Right atrium auricular region (tissue), 2 donors: ENCODE results near the gene OSGIN1. TPM values are rescaled to one million over a fixed set of nuclear protein-coding genes. Genes with fewer than 3 reads are reported as not detected.

Source experiments
- DNase-seq: peaks from one replicate; pipeline ENCODE4 v3.0.0-alpha.2; 2019; ENCODE audit warnings: low spot score
- H3K27ac ChIP-seq, 2 donors: fragments of 200-600 bp; sonication (generic); 1 replicate in 1 of 2; 2 replicates in 1 of 2; pipeline ENCODE4 v1.5.1; 2016 to 2019
- H3K27me3 ChIP-seq, 2 donors: fragments of 200-600 bp; sonication (generic); one replicate each; pipeline versions ENCODE4 v1.5.1 to v1.6.0; 2017 to 2019
- H3K36me3 ChIP-seq: fragments of 200-600 bp; sonication (generic); one replicate; pipeline ENCODE4 v1.5.1; 2016
- H3K4me1 ChIP-seq, 2 donors: fragments of 200-600 bp; sonication (generic); one replicate each; pipeline versions ENCODE4 v1.5.1 to v1.6.0; 2017 to 2019
- H3K4me3 ChIP-seq, 2 donors: fragments of 200-600 bp; sonication (generic); 1 replicate in 1 of 2; 2 replicates in 1 of 2; pipeline ENCODE4 v1.5.1; 2017 to 2019; ENCODE audit warnings: mild to moderate bottlenecking in 1 of 2, moderate library complexity in 1 of 2
- H3K9me3 ChIP-seq, 2 donors: fragments of 200-600 bp; sonication (generic); one replicate each; pipeline ENCODE4 v1.5.1; 2019
- CTCF ChIP-seq, 2 donors: fragments of 200-600 bp; sonication (generic); IDR thresholded peaks; one replicate each; pipeline ENCODE4 v1.5.1; 2019; ENCODE audit warnings: antibody characterized with exemption in 2 of 2
- total RNA-seq, 2 donors: library from RNA; depleted of rRNA; stranded (reverse); fragments of >200 nt; gene quantifications; one replicate each; pipeline ENCODE4 v1.1.0, GENCODE V29; 2016

OSGIN1 gene
- total RNA-seq, 2 donors from 2014 or later, result 6.0 to 6.5 TPM

- no peak for DNase-seq
- no peaks in the 10 kb centered on the region for H3K27me3 ChIP-seq
Observed at GRCh38 chr16:84000989-84001642, 48.1 kb downstream of the OSGIN1 start.

GRCh38 chr16:84001726-84002125, 48.7 kb downstream of the OSGIN1 start:
- H3K36me3 ChIP-seq, result no peaks in the 10 kb centered on the region
- H3K4me1 ChIP-seq, result no peaks in the 10 kb centered on the region
- no peak overlapping the region for H3K4me3 ChIP-seq
- DNase-seq, result no peak
- no peaks in the 10 kb centered on the region for H3K27me3 ChIP-seq
- no peak overlapping the region for H3K27ac ChIP-seq
- no peak for TF ChIP-seq CTCF (IDR thresholded peaks at IDR 0.05)
- H3K9me3 ChIP-seq, result no peaks in the 10 kb centered on the region

More at GRCh38 chr16:84000989-84001642, 48.1 kb downstream of the OSGIN1 start:
- TF ChIP-seq CTCF (IDR thresholded peaks at IDR 0.05), result no peak
- Histone ChIP-seq H3K4me1 (peaks cover 0 to under 1% of the 10 kb centered on the region in 2 donors), H3K4me3 (no peak overlapping the region), H3K9me3 (no peaks in the 10 kb centered on the region), H3K36me3 (no peaks in the 10 kb centered on the region), H3K27ac (no peak overlapping the region)

- no peak for TF ChIP-seq CTCF (IDR thresholded peaks at IDR 0.05)
- H3K9me3 ChIP-seq, result no peaks in the 10 kb centered on the region
- no peaks in the 10 kb centered on the region for H3K36me3 ChIP-seq
- no peak for DNase-seq
- H3K4me1 ChIP-seq, result no peaks in the 10 kb centered on the region
- no peak overlapping the region for H3K4me3 ChIP-seq
- H3K27me3 ChIP-seq, result no peaks in the 10 kb centered on the region
- H3K27ac ChIP-seq, result no peak overlapping the region
Observed at GRCh38 chr16:84003038-84003437, 50.0 kb downstream of the OSGIN1 start.

GRCh38 chr16:84004442-84004841, 51.4 kb downstream of the OSGIN1 start:
- no peak for DNase-seq
- H3K4me1 ChIP-seq, result no peaks in the 10 kb centered on the region
- TF ChIP-seq CTCF (IDR thresholded peaks at IDR 0.05), result no peak

GRCh38 chr16:84005391-84005790, 52.4 kb downstream of the OSGIN1 start:
- H3K27ac ChIP-seq, result no peak overlapping the region
- no peak for TF ChIP-seq CTCF (IDR thresholded peaks at IDR 0.05)
- no peak for DNase-seq

More at GRCh38 chr16:84004442-84004841, 51.4 kb downstream of the OSGIN1 start:
- no peak overlapping the region for H3K27ac ChIP-seq
- no peaks in the 10 kb centered on the region for H3K9me3 ChIP-seq
- H3K36me3 ChIP-seq, result no peaks in the 10 kb centered on the region
- no peak overlapping the region for H3K4me3 ChIP-seq
- H3K27me3 ChIP-seq, result no peaks in the 10 kb centered on the region

GRCh38 chr16:84007520-84007919, 54.5 kb downstream of the OSGIN1 start:
- Histone ChIP-seq H3K9me3 (no peaks in the 10 kb centered on the region), H3K4me1 (no peaks in the 10 kb centered on the region), H3K36me3 (no peaks in the 10 kb centered on the region), H3K27me3 (no peaks in the 10 kb centered on the region), H3K4me3 (no peak overlapping the region), H3K27ac (no peak overlapping the region)
- no peak for DNase-seq
- no peak for TF ChIP-seq CTCF (IDR thresholded peaks at IDR 0.05)

More at GRCh38 chr16:84005391-84005790, 52.4 kb downstream of the OSGIN1 start:
- H3K27me3 ChIP-seq, result no peaks in the 10 kb centered on the region
- H3K36me3 ChIP-seq, result no peaks in the 10 kb centered on the region
- H3K4me3 ChIP-seq, result no peak overlapping the region
- H3K9me3 ChIP-seq, result no peaks in the 10 kb centered on the region
- no peaks in the 10 kb centered on the region for H3K4me1 ChIP-seq
